Medulla oblongata (tissue), 1 donor: ENCODE results near the gene MOGAT1.
"Not testable (repeated sequence)": the region's sequence is repeated elsewhere in the genome, so short reads cannot be mapped to it uniquely, and the experiment has no call there.

ENCODE experiments used
- DNase-seq: peaks from one replicate; pipeline ENCODE4 v3.0.0-alpha.2; 2015; ENCODE audit errors: extremely low spot score

The MOGAT1 gene

GRCh38 chr2:222739939-222740338 is 68.5 kb downstream of the MOGAT1 start:
- DNase-seq = no peak

GRCh38 chr2:222743251-222743812 is 71.9 kb downstream of the MOGAT1 start:
- peak; percentile 58 for DNase-seq

- DNase-seq = peak; percentile 69
Measured at GRCh38 chr2:222745836-222746559, 74.5 kb downstream of the MOGAT1 start.

GRCh38 chr2:222747526-222748160 is 76.2 kb downstream of the MOGAT1 start:
- DNase-seq = no peak

GRCh38 chr2:222750533-222750932 is 79.1 kb downstream of the MOGAT1 start:
- no peak for DNase-seq

- no peak for DNase-seq
Measured at GRCh38 chr2:222751238-222751637, 79.8 kb downstream of the MOGAT1 start.

- DNase-seq = no peak
Measured at GRCh38 chr2:222751821-222752719, 80.6 kb downstream of the MOGAT1 start.

GRCh38 chr2:222752746-222753145 is 81.3 kb downstream of the MOGAT1 start:
- DNase-seq = no peak

GRCh38 chr2:222753251-222753824 is 81.9 kb downstream of the MOGAT1 start:
- DNase-seq = no peak

GRCh38 chr2:222754324-222754930 is 83.0 kb downstream of the MOGAT1 start:
- DNase-seq = no peak

GRCh38 chr2:222755593-222755992 is 84.1 kb downstream of the MOGAT1 start:
- not testable (repeated sequence) for DNase-seq

GRCh38 chr2:222756362-222756831 is 84.9 kb downstream of the MOGAT1 start:
- no peak for DNase-seq

- DNase-seq = no peak
Measured at GRCh38 chr2:222756951-222757650, 85.6 kb downstream of the MOGAT1 start.
